HG03139 (cell line): ENCODE measurements around the gene PLCL2.

Experiments
- ATAC-seq: cut with Tn5 transposase; IDR thresholded peaks from one replicate; pipeline ENCODE4 v1.9.1; 2021; ENCODE audit not compliant: unreplicated experiment

Gene PLCL2

GRCh38 chr3:17138246-17139039 is 253.7 kb downstream of the PLCL2 start:
- no peak for ATAC-seq
